Fibroblast of mammary gland (primary cell): ENCODE measurements around the gene SPSB4.

Experiments used
- DNase-seq: peaks from one replicate; pipeline ENCODE4 v3.0.0-alpha.2; 2010; ENCODE audit warnings: low read depth
- H3K4me3 ChIP-seq: 2 replicates; pipeline ENCODE4 v1.5.1; 2011; ENCODE audit warnings: low read depth, mild to moderate bottlenecking, low read length, moderate library complexity; ENCODE audit not compliant: control insufficient read depth
- CTCF ChIP-seq: conservative IDR thresholded peaks from 2 replicates; pipeline ENCODE4 v1.5.1; 2011; ENCODE audit warnings: low read depth, low read length, inconsistent platforms; ENCODE audit not compliant: control insufficient read depth, insufficient read depth

SPSB4 gene

GRCh38 chr3:141087778-141088130 lies 36.6 kb downstream of the SPSB4 start:
- DNase-seq, result no peak
- no peak overlapping the region for H3K4me3 ChIP-seq
- no peak for TF ChIP-seq CTCF

GRCh38 chr3:141089339-141090152 lies 38.4 kb downstream of the SPSB4 start:
- DNase-seq, result no peak
- no peak overlapping the region for H3K4me3 ChIP-seq
- TF ChIP-seq CTCF, result no peak

GRCh38 chr3:141091426-141091825 lies 40.3 kb downstream of the SPSB4 start:
- H3K4me3 ChIP-seq, result no peak overlapping the region
- DNase-seq, result no peak
- TF ChIP-seq CTCF, result no peak

GRCh38 chr3:141092663-141093062 lies 41.5 kb downstream of the SPSB4 start:
- no peak overlapping the region for H3K4me3 ChIP-seq
- TF ChIP-seq CTCF, result no peak
- no peak for DNase-seq

GRCh38 chr3:141093397-141093796 lies 42.2 kb downstream of the SPSB4 start:
- TF ChIP-seq CTCF, result no peak

GRCh38 chr3:141093971-141094684 lies 43.0 kb downstream of the SPSB4 start:
- no peak overlapping the region for H3K4me3 ChIP-seq
- no peak for TF ChIP-seq CTCF
- no peak for DNase-seq

More at GRCh38 chr3:141093397-141093796, 42.2 kb downstream of the SPSB4 start:
- H3K4me3 ChIP-seq, result no peak overlapping the region
- DNase-seq, result no peak
